K562 (cell line): ENCODE measurements around the gene MEF2C.

Experiments
- GTF2A2 ChIP-seq: IDR thresholded peaks from 2 replicates; pipeline ENCODE4 v1.6.1; 2016; ENCODE audit warnings: mild to moderate bottlenecking, missing genetic modification characterization, missing compliant biosample characterization
- ZNF79 ChIP-seq: fragments of 250-450 bp; sonication (Bioruptor Pico); IDR thresholded peaks from 2 replicates; pipeline ENCODE4 v1.4.0; 2020; ENCODE audit warnings: low read depth, mild to moderate bottlenecking, moderate library complexity

DNA sequence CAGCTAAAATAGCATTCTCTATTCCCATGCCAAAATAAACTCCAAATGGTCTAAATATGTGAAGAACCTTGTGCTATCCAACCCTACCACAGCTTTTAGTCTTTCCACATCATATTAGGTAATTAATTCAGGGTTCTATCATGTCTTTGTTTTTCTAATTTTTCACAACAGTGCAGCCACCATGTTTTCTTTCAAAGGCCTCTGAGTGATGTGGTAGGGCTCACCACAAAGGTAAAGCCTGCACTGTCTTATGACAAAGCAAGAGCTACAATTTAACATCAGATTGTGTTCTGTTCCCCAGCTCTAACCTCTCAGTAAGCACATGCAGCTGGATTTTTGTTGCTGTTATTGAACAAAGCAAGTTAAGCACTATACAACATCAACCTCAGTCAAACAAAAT lies 52.4 kb downstream of the MEF2C start:
- TF ChIP-seq GTF2A2 (no peak), ZNF79 (CRISPR knock-in tag) (no peak)
